ENCODE results near the gene AFF3.
"Not testable (repeated sequence)": the region's sequence is repeated elsewhere in the genome, so short reads cannot be mapped to it uniquely, and the experiment has no call there.

AFF3 gene

GRCh38 chr2:99928470-99929053 lies 213.8 kb downstream of the AFF3 start:
- DNase-seq (ENCODE audit: low read depth in 2 of 2) = no peak

DNA sequence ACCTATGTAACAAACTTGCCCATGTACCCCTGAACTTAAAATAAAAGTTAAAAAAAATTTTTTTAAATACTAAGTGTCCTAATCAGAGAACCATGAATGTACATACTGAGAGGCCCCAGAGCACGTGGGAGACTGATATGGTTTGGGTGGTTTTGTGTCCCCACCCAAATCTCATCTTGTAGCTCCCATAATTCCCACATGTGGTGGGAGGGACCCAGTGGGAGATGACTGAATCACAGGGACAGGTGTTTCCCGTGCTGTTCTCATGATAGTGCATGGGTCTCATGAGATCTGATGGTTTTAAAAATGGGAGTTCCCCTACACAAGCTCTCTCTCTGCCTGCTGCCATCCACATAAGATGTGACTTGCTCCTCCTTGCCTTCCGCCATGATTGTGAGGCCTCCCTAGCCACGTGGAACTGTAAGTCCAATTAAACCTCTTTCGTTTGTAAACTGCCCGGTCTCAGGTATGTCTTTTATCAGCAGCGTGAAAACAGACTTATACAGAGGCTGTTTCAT lies 214.6 kb downstream of the AFF3 start:
- not testable (repeated sequence) for DNase-seq (ENCODE audit: low read depth in 2 of 2)

GRCh38 chr2:99926986-99927385 lies 215.4 kb downstream of the AFF3 start:
- no peak for DNase-seq (ENCODE audit: low read depth in 2 of 2)

GRCh38 chr2:99925960-99926359 lies 216.4 kb downstream of the AFF3 start:
- DNase-seq (ENCODE audit: low read depth in 2 of 2) = no peak

DNA sequence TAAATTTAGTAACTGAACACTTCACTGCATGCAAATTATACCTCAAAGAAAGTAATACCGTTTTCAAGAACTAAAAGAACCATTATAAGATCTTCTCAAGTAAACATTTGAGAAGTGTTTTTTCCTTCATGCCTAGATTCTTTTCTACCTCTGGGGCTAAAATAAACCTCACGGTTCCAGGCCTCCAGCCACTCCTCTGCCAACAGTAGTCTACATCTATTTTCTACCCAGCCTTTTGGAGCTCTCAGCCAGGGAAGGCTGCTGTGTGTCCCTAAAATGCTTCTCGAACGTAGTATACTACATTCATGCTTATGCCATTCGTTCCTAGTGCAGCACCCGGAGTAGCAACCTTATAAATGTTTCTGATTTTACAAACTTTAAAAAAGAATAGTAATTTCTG lies 219.7 kb downstream of the AFF3 start:
- no peak for DNase-seq (ENCODE audit: low read depth in 2 of 2)

GRCh38 chr2:99921903-99922302 lies 220.5 kb downstream of the AFF3 start:
- no peak for DNase-seq (ENCODE audit: low read depth in 2 of 2)

DNA sequence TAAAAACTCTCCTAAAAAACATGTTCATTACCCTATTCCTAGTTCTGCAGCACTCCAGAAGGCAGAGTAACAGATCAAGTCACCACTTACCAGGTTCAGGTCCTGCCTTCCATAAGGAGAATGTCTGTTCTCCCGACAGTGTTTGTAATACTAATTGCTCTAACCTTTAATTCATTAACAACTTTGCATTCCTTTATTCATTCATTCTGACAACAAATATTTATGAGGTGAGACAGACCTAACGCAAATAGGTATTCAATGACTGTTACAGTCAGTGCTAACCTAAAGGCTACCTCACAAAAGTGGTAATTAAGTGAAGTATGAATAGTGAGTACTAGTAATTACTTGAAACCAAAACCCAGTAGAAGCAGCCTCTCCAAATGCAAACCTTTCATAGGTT lies 224.0 kb downstream of the AFF3 start:
- DNase-seq (ENCODE audit: low read depth in 2 of 2) = no peak

GRCh38 chr2:99915108-99915675 lies 227.2 kb downstream of the AFF3 start:
- DNase-seq (ENCODE audit: low read depth in 2 of 2) = no peak

DNA sequence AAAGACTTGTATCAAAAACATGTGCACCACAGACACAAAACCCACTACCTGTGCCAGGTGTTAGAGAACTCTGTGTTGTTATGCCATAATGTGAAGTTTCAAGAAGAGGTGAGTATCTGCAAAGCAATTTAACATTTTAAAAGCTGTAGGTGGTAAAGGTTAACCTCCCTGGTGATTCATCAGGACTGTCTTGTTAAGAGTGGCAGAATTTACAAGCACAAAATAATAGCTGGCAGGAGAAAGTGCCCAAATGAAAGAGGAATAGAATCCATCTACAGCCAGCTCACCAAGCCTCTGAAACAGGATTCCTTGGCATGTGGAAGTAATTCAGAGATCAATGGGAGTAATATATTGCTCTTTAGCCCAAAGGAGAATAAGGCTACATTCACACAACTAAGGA lies 230.7 kb downstream of the AFF3 start:
- DNase-seq (ENCODE audit: low read depth in 2 of 2) = no peak

GRCh38 chr2:99910902-99911301 lies 231.5 kb downstream of the AFF3 start:
- no peak for DNase-seq (ENCODE audit: low read depth in 2 of 2)

DNA sequence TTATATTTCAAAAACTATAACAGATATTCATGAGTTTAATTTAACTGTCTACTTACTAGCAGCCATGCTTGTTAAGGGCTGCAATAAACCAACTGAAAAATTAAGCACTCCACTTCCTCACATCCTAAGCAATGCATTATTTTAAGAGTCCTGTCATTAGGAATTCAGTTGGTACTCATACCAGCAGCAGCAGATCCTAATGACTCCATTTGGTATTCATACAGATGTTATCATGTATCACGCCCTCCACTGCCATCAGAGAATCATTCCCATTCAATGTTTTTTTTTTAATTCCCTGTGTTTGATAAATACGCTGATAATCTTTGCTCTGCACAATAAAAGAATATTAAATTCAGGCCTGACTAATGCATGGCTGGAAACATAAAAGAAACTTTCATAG lies 236.8 kb downstream of the AFF3 start:
- DNase-seq (ENCODE audit: low read depth in 2 of 2) = no peak

- no peak for DNase-seq (ENCODE audit: low read depth in 2 of 2)
Observed at GRCh38 chr2:99905025-99905424, 237.4 kb downstream of the AFF3 start.

- DNase-seq (ENCODE audit: low read depth in 2 of 2) = no peak
Observed at GRCh38 chr2:99903981-99904380, 238.4 kb downstream of the AFF3 start.

- DNase-seq (ENCODE audit: low read depth in 2 of 2) = no peak
Observed at GRCh38 chr2:99900556-99900955, 241.8 kb downstream of the AFF3 start.

DNA sequence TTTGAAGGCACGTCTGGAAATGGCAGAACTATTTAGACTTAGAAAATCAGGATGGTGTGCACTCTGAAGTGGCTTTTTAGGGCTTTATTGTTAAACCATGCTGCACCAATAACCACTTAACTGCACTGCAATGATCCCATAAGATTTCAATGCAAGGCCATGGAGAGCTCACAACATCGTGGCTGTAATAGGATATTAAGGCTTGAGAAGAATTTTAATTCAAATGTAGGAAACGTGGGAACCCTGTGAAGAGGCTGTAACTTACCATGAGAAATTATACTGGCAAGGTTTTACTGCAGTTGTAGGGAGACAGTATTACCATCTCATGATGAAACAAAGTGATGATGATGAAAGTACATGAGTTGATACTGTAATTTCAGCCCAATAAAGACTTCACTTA lies 242.5 kb downstream of the AFF3 start:
- DNase-seq (ENCODE audit: low read depth in 2 of 2) = no peak

DNA sequence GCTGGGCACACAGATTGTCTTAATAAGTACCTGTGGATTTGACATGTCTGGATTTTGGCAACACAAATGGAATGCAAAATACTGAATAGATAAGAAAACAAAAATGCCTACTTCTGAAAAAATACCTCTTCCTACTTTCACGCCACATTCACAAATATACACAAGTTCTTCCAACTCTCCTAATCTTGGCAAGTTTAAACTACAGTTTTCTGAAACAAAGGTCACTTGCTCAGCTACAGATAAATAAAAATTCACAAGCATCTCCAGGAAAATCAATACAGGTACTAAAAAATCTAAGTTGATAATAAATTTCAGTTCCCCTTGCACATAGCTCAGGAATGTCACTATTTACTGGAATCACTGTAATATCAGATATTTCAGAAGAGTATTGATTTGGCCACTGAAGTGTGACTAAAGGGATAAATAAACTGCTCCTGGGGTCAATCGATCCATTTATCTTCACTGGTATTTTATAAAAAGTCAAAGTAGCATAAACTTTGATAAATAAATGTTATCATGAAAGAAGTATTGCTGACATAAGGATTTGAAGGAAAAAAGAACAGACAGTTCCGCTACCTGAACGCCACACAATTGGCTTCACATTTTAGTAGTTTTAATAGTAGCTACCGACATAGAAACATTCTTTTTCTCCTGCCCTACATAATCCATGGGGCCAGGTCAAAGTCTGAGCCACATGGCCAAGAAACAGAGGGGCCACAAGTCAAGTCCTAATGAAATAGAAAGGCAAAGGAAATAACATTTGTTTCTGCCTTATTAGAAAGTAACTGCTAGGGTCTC lies 243.1 kb downstream of the AFF3 start:
- no peak for DNase-seq (ENCODE audit: low read depth in 2 of 2)

DNA sequence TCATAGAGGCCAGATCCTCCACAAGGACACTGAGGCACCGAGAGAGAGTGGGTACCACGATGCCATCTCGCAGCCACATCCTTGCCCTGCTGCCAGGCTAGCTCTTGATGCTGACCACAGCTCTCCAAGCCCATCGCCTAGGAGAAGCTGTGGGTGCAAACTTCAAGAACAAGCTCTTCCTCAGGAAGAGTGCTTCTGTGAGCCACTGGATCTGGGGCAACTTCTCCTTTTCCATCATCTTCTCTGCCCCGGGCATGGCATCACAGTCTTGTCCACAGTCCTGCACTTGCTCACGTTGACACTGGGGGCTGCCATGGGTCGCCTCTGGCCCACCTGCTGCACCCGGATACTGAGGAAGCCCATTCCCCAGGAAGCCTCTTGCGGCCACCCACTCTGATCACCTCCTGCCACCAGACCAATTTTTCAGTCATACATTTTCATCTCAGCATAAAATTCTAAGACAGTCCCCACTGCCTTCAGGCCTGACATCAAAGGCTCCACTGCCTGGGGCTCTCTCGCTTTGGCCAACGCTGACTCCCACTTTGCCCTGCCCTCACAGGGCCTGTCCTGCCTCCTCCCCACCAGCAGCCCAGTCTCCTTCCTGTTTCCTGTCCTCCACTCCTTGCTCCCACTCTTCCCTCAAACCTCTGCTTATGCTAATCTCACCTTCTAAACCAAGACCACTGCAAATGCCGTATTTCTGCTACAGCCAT lies 243.9 kb downstream of the AFF3 start:
- no peak for DNase-seq (ENCODE audit: low read depth in 2 of 2)

- DNase-seq (ENCODE audit: low read depth in 2 of 2) = no peak
Observed at GRCh38 chr2:99891428-99891780, 251.0 kb downstream of the AFF3 start.

- DNase-seq (ENCODE audit: low read depth in 2 of 2) = no peak
Observed at GRCh38 chr2:99890568-99891427, 251.6 kb downstream of the AFF3 start.

DNA sequence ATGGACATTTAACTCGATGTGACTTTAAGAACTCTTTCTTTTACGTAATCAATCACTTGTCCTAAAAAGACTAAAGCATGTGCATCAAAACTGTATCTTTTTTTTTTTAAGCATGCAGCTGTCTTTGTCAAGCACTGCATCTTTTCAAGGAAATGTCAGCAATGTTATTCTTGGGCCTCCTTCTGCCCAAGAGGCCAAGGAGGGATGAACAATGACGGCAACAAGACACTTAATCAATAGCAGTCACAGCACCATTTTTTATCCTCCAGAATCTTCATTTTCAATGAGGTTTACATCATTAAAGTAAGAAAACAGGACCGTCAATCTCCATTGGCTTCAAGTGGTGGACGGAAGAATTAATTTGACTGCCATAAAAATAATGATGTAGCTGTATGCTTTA lies 253.8 kb downstream of the AFF3 start:
- no peak for DNase-seq (ENCODE audit: low read depth in 2 of 2)

- no peak for DNase-seq (ENCODE audit: low read depth in 2 of 2)
Observed at GRCh38 chr2:99886418-99886817, 256.0 kb downstream of the AFF3 start.

- no peak for DNase-seq (ENCODE audit: low read depth in 2 of 2)
Observed at GRCh38 chr2:99883358-99883757, 259.0 kb downstream of the AFF3 start.

Measured in stimulated activated CD4-positive, alpha-beta T cell treated with anti-CD3 and anti-CD28 coated beads, Interleukin-4, amount 100 ng/mL, for 48 hours (primary cell).